ENCODE measurements around the gene TMEM38B.

Gene TMEM38B, protein sequence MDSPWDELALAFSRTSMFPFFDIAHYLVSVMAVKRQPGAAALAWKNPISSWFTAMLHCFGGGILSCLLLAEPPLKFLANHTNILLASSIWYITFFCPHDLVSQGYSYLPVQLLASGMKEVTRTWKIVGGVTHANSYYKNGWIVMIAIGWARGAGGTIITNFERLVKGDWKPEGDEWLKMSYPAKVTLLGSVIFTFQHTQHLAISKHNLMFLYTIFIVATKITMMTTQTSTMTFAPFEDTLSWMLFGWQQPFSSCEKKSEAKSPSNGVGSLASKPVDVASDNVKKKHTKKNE

DNA sequence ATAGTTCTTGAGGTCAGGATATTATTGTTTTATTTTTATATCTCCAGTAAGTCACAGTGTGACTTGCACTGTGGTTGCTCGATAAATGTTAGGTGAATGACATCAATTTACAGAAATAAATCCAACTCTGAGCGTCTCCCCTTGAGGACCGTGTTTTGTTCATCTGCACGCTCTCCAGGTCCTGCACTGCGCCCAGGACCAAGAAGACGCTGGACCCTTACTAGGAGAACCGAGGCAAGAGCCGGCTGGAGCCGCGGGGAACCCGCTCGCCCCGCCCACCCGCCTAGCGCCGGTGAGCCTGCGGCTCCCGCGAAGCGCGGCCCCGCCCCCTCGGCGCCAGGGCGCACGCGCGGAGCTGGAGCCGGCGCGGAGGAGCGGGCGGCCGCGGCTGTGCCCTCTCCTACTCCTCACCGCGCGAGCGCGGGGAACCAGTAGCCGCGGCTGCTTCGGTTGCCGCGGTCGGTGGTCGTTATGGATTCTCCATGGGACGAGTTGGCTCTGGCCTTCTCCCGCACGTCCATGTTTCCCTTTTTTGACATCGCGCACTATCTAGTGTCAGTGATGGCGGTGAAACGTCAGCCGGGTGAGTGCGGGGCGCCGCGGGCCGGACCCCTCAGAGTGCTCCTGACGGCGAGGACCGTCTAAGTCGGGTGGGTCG, at the start of gene TMEM38B:
Gene TMEM38B, plus strand, starts transcription at position 352 of the 658 bp plus-strand sequence. Its CDS starts 120 bp downstream, at position 472.
- peak; percentile 90 for DNase-seq

DNA sequence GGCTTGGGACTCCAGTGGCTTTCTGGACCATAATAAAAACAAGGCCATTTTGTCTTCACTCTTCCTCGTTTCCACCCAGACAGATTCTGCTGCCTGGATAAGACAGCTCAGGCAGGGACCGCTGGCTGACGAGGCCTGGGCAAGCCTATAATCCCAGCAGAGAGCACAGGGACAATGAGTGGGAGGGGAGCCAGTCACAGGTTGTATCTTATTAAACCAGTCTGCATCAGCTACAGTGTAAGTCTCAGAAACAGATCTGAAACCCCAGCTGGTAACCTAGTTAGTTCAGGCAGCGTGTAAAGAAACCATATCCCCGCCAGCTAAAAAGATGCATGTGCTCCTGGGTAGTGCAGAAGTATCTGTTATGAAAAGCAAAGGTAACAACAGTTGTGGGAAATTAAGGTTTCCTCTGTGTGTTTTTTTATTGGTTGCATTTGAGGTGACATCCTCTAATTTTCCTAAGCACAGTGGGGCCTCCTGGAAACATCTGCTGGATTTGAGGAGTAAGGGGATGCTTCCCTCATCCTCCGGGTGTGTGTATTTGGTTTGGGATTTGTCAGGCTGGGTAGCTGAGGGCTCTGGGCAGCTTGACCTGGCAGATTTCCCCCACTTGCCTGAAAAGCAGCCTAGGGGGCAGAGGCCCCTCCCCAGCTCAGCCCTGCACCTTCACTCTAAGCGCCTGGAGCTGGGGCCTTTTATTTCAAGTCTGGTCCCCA, 47.3 kb upstream of the TMEM38B start:
- no peak for DNase-seq

DNA sequence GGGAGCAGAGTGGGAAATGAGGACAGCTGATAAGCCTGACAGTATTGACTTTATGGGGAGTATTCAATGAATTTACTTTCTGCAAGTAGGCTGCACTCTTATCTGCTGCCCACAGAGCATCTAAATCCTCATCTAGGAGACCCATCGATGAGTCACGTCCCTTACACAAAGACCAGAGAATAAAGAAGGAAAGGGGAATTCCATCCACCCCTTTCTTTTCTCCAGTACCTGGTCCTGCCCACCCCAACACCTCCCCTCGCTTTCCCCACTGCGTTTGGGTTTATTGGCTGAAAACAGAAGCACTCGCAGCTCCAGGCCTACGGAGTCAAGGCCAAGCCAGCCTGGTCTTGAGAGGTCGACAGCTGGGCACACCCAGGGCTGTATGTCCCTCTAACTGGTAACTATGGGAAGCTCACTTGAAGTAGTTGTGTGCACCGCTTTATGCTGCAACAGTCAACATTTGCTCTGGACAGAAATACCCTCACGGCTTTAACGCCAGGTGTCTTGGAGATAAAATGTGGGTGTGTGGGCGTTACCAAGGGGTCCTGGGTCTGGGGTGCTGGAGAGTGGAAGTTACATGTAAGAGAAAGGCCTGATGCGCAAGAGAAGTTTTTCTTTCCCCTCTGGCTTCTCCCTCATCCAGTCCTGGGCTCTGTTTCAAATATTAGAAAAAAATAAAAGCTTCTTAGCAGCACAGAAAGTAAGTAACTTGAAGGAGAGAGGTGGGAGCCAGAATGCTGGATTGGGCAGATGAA, 46.6 kb upstream of the TMEM38B start:
- peak; percentile 39 for DNase-seq

DNA sequence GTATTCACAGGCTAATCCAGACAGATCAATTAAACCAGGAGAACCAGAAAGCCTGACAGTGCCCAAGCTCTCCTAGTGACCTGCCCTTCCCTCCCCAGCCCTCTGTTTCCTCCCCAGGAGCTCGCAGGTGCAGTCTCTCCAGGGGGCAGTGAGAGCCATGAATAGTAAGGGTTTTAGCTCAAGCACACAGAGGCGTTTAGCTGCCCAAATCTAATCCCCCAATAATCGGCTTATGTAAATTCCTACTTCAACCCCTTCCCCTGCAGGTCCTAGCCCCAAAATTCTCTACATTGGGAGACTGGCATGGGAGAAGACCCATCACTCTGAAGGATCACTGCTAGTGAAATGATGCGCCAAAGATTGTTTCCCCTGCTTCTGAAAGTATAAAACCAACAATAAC, 42.5 kb upstream of the TMEM38B start:
- no peak for DNase-seq

DNA sequence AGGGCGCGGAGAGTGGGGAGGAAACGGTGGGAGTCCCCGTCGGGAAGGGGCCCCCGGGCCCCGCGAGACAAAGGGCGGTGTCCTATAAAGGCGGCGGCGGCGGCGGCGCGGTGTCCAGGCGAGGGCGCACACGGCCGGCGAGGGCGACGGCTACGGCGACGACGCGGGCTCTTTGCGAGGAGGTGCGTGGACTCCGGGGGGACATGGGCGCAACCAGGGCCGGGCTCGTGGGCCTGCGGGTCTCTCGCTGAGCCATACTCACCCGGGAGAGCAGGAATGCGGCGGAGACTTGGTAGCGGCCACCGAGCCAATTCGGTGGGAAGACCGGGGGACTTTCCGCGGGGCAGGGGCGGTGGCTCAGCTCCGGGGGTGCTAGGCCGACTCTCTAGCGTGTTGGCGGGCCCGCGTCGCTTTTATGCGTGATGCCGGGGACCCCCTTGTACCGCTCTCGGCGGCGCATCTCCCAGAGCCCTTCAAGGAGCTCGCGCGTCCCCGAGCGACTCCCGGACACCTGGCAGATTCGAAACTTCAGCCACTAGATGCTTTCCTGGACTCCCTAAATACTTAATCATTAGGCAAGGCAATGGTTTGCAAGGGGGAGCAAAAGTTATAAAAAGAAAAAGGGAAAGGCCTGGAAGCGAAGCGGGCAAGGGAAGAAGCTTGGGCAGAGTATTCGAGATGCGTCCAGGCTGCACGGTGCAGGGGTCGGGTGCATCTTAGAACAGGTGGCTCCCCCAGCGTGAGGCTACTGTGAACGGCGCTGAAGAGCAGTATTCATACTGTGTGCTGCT, 38.0 kb upstream of the TMEM38B start:
- peak; percentile 65 for DNase-seq

DNA sequence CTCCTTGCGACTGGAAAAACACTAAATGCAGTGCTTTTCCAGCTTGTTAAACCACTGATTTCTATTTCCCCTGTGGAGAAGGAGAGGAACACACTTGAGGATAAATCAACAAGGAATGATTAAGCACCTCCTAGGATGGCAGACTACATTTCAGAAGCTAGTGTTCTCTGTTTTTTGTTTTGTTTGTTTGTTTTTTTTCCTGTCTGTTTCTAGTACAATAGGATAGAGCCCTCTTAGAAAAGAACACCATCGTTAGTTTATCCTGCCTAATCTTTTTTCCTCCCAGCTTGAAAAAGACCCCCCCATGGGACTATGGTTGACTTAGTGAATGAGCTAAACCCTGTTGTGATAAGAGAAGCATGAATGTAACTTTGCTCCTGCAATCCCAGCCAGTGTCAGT, 36.0 kb upstream of the TMEM38B start:
- no peak for DNase-seq

DNA sequence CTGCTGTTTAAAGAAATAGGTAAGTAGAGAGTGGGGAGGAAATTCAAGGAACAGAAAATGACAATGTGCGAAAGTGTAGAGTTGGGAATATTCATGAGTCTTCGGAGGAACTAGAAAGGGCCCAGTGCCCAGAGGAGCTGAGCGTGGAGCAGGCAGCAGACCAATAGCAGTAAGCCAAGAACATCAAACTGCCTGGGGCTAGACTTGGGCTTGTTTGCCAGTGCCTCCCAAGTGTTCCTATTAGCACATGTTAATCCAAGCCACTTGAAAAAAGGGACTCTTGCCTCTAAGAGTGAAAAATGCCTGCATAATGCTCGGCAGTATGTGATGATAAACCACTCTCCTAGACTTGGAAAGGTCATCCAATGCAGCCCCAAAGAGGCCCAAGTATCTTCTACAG, 33.3 kb upstream of the TMEM38B start:
- DNase-seq = no peak

DNA sequence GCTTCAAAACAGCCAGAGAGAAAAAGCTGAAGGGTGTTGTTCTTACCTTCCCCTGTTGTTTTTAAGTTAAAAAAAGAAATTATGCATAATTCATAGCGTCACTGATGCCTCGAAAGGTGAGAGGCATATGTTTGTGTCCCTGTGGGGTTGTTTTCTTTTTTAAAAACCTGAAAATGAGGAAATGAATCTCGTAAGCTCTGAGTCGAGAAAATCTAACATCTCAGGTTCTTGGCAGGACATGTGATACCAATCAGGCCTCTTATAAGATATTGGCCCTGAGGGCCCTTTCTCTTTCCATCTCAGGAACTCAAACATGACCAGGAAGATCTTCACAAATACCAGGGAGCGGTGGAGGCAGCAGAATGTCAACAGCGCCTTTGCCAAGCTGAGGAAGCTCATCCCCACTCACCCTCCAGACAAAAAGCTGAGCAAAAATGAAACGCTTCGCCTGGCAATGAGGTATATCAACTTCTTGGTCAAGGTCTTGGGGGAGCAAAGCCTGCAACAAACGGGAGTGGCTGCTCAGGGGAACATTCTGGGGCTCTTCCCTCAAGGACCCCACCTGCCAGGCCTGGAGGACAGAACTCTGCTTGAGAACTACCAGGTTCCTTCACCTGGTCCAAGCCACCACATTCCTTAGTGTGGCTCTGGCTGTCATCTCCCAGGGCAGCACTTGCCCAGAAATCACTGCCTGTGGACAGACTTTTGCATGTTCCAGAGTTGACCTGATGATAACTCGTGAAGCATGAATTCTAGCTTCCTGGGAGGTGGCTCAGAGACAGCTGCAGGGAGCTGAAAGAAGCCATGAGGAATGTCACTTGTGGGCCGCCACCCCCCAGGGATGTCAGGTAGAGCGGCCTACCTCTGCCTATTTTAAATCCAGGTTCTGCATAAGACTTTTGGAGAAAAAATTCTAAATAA, 31.9 kb upstream of the TMEM38B start, which contains the start of gene TAL2:
Gene TAL2, plus strand, starts transcription at position 274 of the 921 bp plus-strand sequence. Its CDS starts 40 bp downstream, at position 314.
- DNase-seq = no peak

DNA sequence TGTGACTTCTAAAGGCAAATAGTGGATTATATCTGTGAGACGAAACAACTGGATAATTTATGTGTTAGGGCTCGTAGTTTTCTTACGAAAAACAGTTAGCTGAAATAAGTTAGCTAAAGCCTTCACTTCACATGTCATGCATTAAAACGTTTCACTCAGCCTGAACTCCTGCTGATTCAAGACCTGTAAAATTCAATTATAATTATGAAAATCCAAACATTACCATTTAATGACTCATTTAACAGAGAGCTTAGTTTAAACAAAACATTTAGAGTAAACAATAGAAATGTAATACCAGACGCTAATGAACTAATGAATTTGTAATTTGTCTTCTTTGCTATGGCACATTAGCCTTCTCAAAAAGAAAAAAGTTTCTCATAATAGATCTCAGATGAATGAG, 30.4 kb upstream of the TMEM38B start:
- DNase-seq = no peak

DNA sequence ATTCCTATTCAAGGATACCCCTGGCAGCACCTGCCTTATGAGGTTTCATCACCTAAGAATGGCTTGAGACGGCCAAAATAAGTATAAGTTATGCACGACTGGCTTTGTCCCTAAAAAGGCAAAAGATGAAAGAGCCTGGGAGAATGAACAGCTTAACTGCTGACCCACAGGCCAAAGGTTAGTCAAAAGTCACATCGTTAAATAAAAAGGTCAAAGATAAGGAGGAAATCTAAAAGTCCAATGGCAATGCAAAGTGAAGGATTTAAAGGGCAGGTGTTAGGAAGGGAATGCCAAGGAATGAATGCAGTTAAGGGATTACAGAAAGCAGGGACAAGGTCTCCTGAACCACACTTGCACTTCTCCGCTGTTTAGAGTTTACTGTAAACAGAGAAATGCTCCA, 26.5 kb upstream of the TMEM38B start:
- DNase-seq = no peak

DNA sequence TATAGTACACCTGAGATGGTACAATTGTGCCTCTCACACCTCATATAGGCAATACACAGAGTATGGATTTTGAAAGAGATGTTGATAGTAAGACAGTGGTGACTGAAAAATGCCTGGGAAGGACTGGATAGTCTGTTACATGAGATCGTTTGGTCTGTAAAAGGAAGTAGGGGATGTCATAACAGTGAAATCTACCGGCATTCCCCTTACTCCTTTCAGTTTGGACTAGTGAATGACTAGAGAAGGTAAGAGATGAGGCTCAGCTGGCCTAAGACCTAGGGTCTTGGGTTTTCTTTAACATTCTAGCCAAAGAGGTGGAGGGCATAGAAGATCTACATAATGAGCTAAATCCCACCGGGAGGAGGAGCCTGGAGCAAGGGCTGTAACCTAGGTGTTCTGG, 24.0 kb upstream of the TMEM38B start:
- no peak for DNase-seq

DNA sequence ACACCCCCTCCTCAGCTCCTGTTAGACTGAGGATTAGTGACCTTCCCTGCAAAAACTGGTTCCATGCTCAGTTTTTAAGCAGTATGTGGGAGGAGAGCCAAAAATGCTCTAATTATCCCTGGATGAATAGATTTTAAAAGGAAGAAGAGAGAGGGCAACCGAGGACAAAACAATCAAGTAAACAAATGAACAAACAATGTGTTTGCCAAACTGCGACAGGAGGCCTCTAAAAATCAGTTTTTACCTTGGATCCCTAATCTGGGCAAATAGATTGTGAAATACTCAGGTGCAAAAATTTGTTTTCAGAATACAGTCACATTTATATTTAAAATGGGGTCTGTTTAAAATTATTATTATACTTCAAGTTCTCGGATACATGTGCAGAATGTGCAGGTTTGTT, 23.6 kb upstream of the TMEM38B start:
- no peak for DNase-seq

DNA sequence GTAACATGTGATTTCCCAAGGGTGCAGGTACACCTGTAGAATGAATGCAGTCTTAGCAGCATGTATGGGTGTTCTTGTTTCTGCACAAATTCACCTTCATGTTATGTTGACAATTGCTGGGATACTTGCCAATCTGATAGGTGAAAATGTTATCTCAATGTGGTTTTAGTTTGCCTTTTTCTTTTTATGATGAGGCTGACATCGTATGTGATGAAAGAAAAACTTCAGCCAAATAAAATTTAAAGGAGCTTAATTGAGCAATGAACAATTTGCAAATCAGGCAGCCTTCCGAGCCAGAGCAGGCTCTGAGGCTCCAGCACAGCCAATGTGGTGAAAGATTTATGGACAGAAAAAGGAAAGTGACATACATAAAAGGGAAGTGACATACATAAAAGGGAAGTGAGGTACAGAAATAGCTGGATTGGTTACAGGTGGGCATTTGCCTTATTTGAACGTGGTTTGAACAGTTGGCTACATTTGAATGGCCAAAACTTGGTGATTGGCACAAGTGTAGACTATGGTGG, 21.6 kb upstream of the TMEM38B start:
- DNase-seq = no peak

DNA sequence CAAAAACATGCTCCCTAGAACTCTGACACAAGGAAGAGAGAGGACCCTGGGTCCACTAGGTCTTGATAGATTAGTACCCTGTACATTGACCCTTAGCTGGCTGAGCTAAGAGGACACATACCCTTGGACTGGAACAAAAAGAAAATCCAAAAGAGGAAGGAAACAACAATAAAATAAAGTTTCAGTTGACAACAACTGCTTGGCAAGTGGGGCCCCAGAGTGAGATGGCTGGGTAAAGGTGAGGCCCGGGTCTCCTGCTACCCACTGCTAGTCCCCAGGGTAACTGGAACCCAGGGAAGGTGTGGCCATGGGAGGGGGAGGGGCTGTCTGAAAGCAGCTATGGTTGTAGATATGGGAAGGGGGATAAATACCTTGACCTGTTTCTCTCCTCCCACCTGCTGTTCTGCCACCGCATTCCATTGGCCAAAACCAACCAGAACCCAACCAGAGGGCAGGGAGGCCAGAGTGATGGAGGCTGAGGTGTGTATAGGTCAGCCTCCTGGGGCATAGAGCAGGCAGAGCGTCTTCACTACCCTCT, 20.4 kb upstream of the TMEM38B start:
- no peak for DNase-seq

DNA sequence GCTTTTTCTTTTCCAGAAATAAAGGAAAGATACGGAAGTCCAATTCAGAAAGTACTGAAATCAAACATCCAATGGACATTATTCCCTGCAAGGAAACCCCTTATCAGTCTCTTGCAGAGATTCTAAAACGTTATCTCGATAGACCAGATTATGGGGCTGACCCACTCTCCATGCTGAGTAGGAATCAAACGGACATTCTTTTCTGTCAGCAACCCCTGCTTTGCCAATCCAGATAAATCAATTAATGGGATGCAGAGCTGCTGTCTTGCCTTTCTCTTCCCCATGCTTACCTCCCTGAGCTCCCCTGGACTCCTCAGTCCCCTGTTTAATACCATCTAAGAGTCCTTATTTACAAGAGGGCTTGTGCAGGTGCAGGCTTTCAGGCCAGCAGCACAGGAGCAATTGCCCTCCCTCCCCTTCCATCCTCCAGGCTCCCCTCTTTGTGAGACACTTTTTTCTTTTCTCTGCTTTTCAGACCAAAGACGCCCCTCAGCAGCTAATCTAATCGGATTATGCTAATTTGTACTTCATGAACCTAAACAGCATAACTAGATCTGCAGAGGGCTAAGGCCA, 17.9 kb upstream of the TMEM38B start:
- DNase-seq = no peak

DNA sequence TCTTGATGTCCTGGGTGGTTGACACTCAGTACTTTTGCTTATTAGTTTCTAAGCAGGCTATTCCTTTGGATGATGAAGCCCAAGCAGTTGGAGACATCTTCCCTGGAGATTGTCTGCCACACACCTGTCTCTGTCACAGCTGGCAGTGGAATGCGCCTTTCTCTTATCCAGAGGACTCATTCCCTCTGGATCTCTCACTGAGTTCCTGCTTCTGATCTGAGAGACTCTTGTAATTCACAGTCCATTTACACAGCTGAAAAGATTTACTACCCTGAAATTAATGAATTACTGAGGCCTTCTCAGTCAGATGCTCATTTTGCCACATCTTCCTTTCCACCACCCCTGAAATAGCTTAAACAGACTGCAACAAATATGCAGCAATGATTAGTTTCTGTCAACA, 16.2 kb upstream of the TMEM38B start:
- DNase-seq = peak; percentile 35

DNA sequence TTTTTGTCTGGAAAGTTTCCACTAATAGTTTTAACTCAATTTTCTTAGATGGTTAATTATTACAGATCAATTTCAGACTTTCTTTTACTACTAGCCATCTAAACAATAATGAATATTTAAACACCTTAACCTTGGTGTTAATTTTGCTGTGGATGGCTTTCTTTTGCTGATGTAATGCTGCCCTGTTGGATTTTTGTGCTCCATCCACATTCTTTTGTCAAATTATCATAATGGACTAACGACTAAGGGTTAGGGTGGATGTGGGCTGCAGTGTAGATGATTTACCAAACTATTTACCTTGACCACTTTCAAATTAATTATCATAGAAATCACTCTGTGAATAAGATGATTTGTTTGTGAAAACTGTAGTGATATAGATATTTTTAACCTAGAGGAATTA, 15.6 kb upstream of the TMEM38B start:
- DNase-seq = no peak

DNA sequence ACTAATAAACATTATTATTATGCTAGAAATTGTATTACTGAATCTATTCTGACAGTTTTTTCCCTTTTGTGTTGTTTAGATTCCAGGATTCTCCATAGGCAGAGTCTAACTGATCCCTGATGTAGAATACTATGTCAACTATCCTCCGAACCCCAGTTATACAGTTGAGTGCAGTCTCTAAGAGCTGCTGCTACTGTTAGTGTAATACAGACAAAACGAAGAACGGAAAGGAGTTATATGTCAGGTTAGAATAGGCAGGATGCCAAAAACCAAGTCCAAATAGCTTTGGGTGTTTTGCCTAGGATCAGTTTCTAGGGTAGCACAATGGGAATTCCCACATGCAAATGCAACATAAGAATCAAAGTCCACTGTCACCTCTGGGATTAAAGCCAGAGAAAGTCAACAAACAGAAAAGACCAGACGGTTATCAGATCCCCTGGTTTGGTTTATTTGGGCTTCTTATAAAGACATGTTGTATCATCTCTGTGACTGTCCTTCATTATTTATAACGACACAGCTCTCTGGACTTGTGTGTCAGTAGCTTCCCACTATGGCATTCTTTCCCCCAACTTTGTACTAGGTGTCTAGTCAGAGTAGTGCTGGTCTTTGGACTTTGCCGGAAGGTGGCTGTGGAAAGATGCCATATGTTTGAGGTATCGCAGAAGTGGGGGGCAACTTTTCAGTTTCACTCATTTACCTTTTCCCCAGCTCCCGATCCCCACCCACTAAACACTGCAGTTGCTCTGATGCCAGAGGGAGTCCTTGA, 14.9 kb upstream of the TMEM38B start:
- peak; percentile 70 for DNase-seq

DNA sequence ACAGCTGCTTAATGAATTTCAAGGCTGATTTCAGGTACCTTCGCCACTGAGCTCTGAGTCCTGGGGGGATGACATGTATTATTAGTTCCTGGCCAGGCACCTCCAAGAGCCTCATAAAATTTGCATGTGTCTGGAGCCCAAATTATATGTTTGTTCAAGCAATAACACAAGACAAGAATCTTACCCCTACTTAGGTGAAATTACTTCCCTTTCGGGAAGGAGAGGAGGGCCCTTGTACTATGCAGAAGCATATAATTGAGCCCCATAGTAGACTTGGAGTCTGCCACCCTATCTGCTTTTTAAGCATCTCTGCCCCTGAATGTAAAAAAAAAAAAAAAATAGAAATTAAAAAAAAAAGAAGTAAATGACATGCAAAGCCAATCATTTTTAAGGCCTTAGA, 13.0 kb upstream of the TMEM38B start:
- DNase-seq = no peak

DNA sequence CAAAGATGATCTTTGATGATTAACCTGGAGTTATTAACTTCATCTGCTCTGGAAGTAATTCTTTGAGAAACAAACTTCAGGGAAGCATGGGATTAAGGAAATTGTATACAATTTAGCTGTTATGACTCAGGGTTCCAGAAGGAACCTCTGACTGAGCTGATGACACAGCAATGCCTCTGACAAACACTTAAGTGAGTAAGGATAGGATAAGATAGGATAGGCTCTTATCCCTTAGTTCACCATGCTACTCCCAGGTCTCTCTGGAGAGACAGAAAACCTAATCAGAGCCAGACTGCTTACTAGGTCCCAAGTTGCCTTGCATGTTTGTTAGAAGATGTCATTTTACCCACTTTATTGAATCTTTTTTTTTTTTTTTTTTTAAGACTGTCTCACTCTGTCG, 12.6 kb upstream of the TMEM38B start:
- peak; percentile 23 for DNase-seq
